OCI-LY7 (cell line): Measurements from ENCODE around the gene NTN4.

Experiments
- CTCF ChIP-seq: fragments of 200-600 bp; sonication (generic); conservative IDR thresholded peaks from 2 replicates; pipeline ENCODE4 v1.5.1; 2014; ENCODE audit warnings: mild to moderate bottlenecking, antibody characterized with exemption, low read length, moderate library complexity, mixed read lengths
- EZH2phosphoT487 ChIP-seq: fragments of 200-600 bp; sonication (generic); IDR thresholded peaks from 2 replicates; pipeline ENCODE4 v1.6.1; 2018; ENCODE audit warnings: low read depth, borderline replicate concordance, mild to moderate bottlenecking, mixed run types, antibody characterized with exemption, low read length, moderate library complexity, mixed read lengths

GRCh38 chr12:95796225-95796981 lies 5.8 kb upstream of the NTN4 start:
- no peak for TF ChIP-seq CTCF
- no peak for TF ChIP-seq EZH2phosphoT487
